HG02938 (cell line): Measurements from ENCODE around the gene CEP131.

Experiments used
- ATAC-seq: cut with Tn5 transposase; IDR thresholded peaks from one replicate; pipeline ENCODE4 v1.9.1; 2021; ENCODE audit warnings: mild to moderate bottlenecking, moderate library complexity; ENCODE audit not compliant: unreplicated experiment

The CEP131 gene

DNA sequence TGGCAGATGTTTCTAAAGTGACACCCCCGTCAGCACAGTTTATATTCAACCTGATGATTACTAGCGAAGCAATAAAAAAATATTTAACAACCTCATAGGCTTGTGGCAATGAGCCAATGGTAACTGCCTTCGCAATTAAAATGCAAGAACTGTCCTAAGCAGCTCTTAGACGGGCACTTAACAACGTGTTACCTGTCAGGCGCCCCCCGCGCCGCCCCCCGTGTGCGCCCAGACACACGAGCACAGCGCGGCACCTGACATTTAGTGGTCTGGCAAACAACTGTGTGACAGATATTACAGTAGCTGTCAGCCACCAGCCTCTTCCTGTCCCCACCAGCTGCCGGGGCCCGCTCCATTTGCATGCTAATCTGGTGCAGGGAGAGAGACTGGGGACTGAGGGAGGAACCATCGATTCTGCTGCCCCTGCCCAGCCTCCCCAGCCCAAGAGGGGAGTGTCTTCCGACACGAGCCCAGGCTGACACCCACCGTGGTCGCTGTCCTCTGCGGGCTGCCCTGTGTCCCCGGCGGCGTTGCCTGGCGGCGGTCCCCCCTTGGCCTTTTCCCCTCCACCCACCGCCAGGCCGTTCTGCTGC lies 29.0 kb upstream of the CEP131 start:
- ATAC-seq, result no peak

DNA sequence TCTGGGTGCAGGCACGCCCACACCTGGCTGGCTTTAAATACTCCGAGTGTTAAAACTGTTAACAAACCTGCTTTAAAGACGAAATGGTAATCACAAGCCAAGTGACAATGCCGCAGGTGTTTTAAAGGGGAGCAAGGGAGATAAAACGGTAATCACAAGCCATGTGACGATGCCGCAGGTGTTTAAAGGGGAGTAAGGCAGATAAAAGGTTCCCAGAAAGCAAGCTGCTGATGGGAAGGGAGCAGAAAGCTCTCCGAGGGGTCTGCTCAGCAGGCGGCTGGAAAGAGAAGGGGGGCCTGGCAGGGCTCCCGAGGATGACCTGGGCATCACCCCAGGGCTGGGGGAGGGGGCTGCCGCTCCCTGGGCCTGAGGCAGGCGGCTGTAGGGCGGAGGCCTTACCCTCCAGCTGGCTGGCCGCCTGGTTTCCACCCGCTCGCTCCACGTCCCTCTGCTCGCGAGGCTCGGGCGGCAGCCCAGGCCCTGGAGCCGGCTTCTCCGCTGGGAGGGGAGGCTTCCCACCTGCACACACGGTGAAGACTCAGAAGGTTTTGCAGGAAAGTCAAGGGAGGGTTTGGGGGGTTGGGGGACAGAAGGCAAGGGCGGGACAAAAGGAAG lies 28.4 kb upstream of the CEP131 start:
- no peak for ATAC-seq

DNA sequence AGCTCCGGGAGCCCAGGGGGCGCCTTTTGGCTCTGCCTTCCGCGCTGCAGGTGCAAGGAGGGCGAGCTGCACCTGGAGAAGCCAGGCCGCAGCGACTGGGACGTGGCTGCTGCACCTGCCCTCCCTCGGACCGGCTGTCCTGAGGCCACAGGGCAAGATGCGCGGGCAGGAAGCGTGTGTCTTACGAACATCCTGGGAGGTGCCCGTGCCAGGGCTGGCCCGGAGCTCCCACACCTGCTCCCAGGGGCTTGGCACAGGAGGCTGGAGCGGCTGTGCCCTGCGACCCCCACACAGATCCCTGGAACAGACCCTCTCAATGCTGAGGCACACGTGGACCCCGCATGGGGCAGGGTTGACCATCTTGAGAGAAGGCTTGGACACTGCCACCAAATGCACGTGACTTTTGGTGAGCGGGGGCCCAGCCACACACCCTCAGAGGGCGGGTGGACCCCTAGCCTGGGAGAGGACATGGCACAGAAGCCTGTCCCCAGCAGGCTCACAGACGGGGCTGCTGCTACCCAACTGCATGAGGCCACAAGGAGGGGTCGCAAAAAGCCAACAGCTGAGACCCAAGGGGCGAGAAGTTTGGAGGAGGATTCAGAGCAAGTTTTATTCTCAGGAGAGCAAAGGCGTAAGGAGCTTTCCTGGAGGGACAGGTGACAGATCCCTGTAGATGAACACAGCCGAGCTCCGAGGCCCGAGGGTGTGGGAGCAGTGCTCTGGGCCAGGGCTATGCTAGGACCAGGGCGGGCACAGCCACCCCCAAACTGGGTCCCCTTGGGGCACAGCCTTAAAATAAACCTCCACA lies 27.7 kb upstream of the CEP131 start:
- no peak for ATAC-seq

- ATAC-seq, result no peak
Observed at GRCh38 chr17:81249223-81250040, 26.7 kb upstream of the CEP131 start.

GRCh38 chr17:81248649-81249048 lies 25.9 kb upstream of the CEP131 start:
- ATAC-seq, result no peak

GRCh38 chr17:81247339-81247990 lies 24.7 kb upstream of the CEP131 start:
- no peak for ATAC-seq

DNA sequence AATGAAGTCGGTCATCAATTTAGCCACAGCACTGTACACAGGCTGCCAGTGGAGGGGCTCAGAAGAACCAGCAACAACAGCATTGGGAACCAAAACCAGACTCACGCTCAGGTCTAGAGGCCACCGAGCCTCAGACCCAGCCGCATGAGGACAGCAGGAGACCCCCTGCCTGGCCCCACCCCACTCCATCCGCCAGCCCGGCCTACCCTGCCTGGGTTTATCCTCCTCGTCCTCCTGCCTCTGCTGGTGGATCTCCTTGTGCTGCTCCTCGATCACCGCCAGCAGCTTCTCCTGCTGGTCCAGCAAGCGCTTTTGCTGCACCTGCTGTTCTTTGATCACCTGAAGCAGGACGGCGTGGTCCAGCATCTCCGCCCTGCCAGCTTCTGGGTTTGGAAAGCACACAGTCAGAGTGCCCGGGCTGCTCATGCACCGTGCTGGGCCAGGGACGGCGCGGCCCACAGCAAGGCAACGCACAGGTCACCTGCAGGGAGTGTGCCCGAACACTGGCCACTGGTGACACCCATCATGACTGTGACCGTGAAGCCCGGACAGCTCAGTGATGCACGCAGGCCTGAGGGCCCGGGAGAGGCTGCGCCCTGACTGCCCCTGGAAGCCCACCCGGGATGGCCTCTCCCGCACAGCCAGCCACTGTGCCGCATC lies 24.0 kb upstream of the CEP131 start:
- ATAC-seq, result no peak

GRCh38 chr17:81246343-81246670 lies 23.5 kb upstream of the CEP131 start:
- ATAC-seq, result no peak

DNA sequence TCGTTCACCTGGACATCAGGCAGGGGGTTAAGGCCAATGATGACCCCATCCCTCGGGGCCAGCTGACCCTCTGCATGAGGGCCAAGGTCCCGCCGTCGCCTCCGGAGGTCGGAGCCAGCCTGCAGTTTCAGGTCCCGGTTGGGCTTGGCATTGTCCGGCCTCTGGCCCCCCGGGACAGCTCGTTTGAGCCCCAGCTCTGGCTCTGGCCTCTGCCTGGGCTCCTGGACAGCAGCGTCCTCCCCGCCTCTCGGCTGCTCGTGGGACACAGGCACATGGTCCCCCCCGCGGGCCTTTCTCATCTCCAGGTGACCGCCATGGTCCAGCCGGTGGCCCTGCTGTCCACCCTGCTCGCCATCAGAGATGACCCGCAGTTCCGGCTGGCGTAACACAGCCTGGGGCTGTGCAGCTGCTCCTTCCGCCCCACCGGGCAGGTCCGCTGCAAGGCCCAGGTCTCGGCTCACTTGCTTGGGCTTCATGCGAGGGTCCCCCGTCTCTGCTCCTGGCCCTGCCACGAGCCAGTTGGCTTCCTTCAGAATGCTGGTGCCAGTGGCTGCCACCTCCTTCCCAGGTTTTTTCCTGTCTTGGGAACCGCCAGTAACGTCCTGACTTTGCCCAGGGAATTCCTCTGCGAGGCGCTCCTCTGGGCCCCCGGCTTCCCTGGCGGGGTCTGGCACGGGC lies 23.0 kb upstream of the CEP131 start:
- ATAC-seq, result no peak

DNA sequence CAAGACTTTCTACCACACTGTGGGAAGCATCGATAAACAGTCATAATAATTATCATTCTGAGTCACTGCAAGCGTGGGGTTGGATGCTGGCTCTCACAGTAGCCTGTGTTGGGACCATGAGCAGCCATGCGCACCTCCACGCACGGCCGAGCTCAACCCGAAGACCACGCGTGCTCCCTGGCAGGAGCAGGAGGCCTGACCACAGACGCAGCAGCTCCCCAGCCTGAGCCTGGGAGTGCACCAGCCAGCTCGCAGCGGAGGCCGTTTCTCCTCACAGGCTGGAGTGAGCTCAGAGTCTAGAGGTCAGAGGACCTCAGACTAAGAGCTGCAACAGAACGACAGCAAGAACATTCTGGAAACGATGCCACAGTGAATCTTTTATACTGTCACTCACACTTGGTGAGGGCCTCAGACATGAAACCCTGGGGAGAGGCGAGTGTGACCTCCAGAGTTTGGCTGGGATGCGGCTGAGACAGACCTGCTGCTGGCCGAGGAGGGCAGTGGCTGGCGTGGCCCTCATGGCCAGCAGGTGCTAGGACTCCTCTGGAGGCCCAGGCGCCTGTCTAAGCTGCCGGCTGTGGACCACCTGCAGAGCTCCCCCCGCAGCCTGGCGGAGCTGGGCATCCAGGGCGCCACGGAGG lies 22.4 kb upstream of the CEP131 start:
- no peak for ATAC-seq

DNA sequence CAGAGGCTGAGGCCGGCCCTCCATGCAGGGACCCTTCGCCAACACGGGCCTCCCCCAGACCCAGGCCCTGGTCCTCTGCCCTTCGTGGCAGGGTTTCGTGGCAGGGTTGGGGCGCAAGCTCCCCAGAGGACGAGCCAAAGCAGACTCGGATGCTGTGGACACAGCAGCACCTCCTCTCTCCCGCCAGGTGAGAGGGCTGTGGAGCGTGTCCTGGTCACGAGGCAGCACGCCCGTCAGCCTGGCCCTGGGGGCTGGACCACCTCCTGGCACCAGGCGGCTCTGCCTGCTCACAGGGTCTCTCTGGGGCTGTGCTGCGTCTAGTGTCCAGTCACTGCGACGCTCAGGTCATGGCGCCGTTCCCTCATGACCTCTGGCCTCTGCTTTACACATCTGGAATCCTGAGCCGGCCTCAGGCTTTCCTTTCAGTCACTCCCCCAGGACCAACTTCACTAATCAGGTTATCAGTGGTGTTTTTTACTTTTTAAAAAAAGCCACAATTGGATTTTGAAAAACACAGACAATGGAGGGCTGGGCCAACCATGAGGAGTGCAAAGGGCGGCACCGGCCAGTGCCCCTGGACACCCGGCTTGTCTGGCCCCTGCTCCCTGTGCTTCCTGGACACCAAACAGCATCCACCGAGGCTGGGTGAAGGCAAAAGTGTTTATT lies 21.7 kb upstream of the CEP131 start:
- ATAC-seq, result no peak

GRCh38 chr17:81243333-81243664 lies 20.5 kb upstream of the CEP131 start:
- no peak for ATAC-seq

DNA sequence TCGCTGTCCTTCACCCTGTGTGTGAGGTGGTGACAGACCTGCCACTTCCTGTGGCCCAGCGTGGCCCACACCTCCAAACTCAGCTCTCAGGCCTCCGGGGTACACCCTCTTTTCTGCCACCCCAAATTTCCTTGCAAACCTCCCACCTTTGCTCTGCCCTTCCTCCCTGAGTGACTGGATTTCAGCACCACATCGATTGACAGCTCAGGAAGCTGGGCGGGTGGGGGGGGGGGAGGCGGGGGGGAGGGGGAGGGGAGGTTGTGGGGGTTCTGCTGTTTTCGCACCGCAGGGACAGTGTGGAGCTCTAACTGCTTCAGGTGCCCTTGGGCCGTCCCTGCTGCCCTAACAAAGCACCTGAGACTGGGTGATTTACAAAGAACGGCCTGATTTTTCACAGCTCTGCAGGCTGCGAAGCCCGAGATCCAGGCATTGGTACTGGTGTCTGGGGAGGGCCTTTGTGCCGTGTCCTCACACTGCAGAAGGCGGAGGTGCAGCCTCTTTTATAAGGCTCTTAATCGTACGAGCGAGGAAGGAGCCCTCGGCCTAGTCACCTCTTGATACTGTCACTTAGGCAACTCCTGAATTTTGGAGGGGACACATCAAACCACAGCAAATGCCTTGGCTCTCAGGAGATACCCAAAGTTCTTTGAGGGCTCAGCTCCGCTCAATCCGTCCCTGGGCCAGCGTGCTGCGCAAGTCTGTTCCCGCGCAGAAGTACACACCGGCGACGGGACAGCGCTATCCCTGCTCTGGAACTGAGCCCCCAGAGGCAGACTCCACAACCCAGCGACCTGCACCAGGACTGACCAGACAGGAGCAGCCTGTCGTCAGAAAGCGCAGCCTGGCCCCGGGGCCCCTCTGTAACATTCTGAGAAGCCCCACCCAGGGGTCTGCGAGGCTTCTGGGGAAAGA lies 19.9 kb upstream of the CEP131 start:
- ATAC-seq, result no peak

DNA sequence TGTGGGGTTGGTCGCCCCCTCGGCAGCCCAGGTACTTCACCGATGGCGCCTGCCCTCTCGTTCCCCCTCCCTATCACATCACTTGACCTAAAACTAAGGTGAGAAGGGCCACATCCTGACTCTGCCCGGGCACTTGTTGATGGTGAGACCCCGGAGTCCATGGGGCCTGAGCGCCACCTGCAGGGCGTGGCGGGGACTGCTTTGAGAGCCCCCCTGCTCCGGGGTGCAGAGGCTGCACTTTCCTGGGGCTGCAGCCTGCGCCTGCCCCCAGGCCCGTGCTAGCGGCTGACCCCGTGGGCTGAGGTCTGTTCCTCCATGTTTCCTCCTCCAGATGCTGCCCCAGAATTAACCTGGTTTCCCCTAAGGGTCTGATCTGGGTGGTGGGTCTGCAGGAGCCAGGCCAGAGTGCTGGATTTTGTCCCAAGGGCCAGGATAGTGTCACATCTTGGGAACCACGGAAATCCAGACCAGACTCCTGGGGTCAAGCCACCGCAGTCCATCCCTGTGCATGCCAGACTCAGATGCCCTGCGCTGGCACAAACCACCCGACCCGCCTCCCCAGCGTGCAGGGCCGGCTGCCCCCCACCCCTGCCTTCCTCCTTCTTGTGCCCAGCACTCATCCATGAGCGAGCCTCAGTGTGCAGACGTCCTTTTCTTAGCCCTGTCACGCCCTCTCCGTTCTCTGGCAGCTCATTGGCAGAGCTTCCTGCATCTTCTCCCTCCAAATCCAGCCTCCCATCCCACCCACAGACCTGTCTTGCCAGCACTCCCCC lies 19.1 kb upstream of the CEP131 start:
- ATAC-seq, result no peak

DNA sequence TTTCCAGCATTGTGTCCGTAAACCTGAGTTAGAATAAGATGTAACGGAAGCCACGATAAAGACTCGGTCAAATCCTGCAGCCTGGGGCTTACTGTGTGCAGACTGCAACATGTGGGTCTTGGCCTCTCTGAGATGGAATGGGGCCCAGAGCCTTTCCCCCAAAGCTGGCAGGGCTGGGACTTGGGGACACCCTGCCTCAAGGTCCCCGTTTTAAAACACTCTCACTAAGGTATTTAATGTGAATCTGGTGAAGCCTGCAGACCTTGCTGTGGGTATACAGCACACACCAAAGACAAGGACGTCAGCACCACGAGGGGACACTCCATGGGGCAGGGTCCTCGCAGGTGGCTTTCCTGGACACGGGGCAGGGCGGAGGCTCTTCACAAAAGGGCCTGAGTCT lies 18.4 kb upstream of the CEP131 start:
- ATAC-seq, result no peak

DNA sequence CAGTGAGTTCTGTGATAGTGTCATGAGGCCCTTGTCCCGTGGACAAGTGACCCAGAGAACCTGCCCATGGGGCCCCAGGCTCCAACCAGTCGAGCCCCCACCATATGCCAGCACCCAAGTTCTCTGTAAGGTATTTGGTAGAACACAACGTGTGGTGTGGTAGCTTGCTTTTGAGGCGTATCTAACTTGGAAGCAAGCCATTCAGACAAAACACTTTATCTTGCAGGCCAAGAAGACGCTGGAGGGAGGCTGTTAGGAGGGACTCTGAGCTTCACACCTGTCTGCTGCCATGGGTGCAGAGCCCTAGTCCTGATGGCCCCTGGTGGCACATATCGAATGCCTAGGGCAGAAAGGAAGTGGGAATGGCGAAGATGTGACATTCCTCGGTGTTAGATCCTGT lies 18.0 kb upstream of the CEP131 start:
- no peak for ATAC-seq
